CD4-positive, alpha-beta T cell (primary cell): ENCODE data around the gene CRYGS. TPM values are rescaled to one million over a fixed set of nuclear protein-coding genes. Genes with fewer than 3 reads are reported as not detected.

Source experiments
- ATAC-seq: fragments of 200-7000 bp; cut with Tn5 transposase; one replicate; pipeline ENCODE4 v1.10.0; 2022; ENCODE audit warnings: mild to moderate bottlenecking; ENCODE audit not compliant: poor library complexity
- CTCF ChIA-PET: fragments of 350-600 bp; sonication (Branson Sonifier 250); formaldehyde crosslinking; loops from one replicate; lab custom pipeline; 2021; ENCODE audit warnings: antibody characterized with exemption, inconsistent platforms; lab: Charles Lee
- POLR2A ChIA-PET: fragments of 350-600 bp; sonication (Branson Sonifier 250); formaldehyde crosslinking; loops from one replicate; lab custom pipeline; 2021; ENCODE audit warnings: antibody characterized with exemption, inconsistent platforms; lab: Charles Lee
- DNase-seq, 14 experiments: peaks; one replicate each; pipeline ENCODE4 v3.0.0-alpha.2; 2013 to 2020; ENCODE audit warnings: mixed read lengths in 2 of 14
- H3K27ac ChIP-seq, 2 donors: one replicate each; pipeline versions ENCODE4 v1.5.1 to v1.7.0; 2013; ENCODE audit warnings: low read length in 2 of 2, low read depth in 1 of 2, mild to moderate bottlenecking in 1 of 2
- H3K27me3 ChIP-seq, 2 experiments: 1 replicate in 1 of 2; 2 replicates in 1 of 2; pipeline versions ENCODE4 v1.6.1 to v1.7.0; 2013; ENCODE audit warnings: low read length in 2 of 2, control low read depth in 1 of 2, mild to moderate bottlenecking in 1 of 2, moderate library complexity in 1 of 2; ENCODE audit not compliant: insufficient read depth in 2 of 2, control insufficient read depth in 1 of 2
- H3K36me3 ChIP-seq: one replicate; pipeline ENCODE4 v1.6.1; 2013; ENCODE audit warnings: low read length, control low read depth; ENCODE audit not compliant: insufficient read depth
- H3K4me1 ChIP-seq: one replicate; pipeline ENCODE4 v1.6.1; 2013; ENCODE audit warnings: low read length, control low read depth; ENCODE audit not compliant: insufficient read depth
- H3K4me3 ChIP-seq: one replicate; pipeline ENCODE4 v1.5.1; 2013; ENCODE audit warnings: mild to moderate bottlenecking, low read length, moderate library complexity
- H3K9me3 ChIP-seq, 2 experiments: 1 replicate in 1 of 2; 2 replicates in 1 of 2; pipeline versions ENCODE4 v1.6.1 to v1.7.0; 2013; ENCODE audit warnings: low read length in 2 of 2, mild to moderate bottlenecking in 2 of 2, control low read depth in 1 of 2, moderate library complexity in 1 of 2; ENCODE audit not compliant: control insufficient read depth in 1 of 2, insufficient read depth in 1 of 2
- H3K27ac Mint-ChIP-seq: one replicate; pipeline ENCODE4 v1.8.0; 2020; ENCODE audit warnings: mixed read lengths
- H3K27me3 Mint-ChIP-seq: one replicate; pipeline ENCODE4 v1.8.0; 2021; ENCODE audit warnings: mixed read lengths
- H3K36me3 Mint-ChIP-seq: one replicate; pipeline ENCODE4 v1.8.0; 2021; ENCODE audit warnings: low read depth, mixed read lengths
- H3K4me1 Mint-ChIP-seq: one replicate; pipeline ENCODE4 v1.8.0; 2021; ENCODE audit warnings: low read depth, mixed read lengths
- H3K4me3 Mint-ChIP-seq: one replicate; pipeline ENCODE4 v1.8.0; 2020; ENCODE audit warnings: mild to moderate bottlenecking, mixed read lengths
- H3K9me3 Mint-ChIP-seq: one replicate; pipeline ENCODE4 v1.8.0; 2020; ENCODE audit warnings: mixed read lengths
- intact Hi-C, 2 experiments: fragments of 100-400 bp; cut with DNase I in 1 of 2; cut with micrococcal nuclease in 1 of 2; formaldehyde crosslinking; loops; one replicate each; pipeline versions ENCODE4 v1.15.1 to v1.9.0; 2023 to 2025; cut with DNase I, micrococcal nuclease
- total RNA-seq, 174 experiments: library from RNA in 2 of 174; stranded (reverse) in 2 of 174; gene quantifications; one replicate each; pipeline ENCODE4 v1.2.3 and lab custom pipeline; 2021 to 2026
- TF ChIP-seq, protein P1 (sequence below): fragments of 200-600 bp; IDR thresholded peaks from one replicate; pipeline ENCODE4 v1.8.0; 2022; ENCODE audit warnings: antibody characterized with exemption, mild to moderate bottlenecking

The CRYGS gene
- total RNA-seq, 2 experiments from 2014 or later, result 1.9 to 2.3 TPM

DNA sequence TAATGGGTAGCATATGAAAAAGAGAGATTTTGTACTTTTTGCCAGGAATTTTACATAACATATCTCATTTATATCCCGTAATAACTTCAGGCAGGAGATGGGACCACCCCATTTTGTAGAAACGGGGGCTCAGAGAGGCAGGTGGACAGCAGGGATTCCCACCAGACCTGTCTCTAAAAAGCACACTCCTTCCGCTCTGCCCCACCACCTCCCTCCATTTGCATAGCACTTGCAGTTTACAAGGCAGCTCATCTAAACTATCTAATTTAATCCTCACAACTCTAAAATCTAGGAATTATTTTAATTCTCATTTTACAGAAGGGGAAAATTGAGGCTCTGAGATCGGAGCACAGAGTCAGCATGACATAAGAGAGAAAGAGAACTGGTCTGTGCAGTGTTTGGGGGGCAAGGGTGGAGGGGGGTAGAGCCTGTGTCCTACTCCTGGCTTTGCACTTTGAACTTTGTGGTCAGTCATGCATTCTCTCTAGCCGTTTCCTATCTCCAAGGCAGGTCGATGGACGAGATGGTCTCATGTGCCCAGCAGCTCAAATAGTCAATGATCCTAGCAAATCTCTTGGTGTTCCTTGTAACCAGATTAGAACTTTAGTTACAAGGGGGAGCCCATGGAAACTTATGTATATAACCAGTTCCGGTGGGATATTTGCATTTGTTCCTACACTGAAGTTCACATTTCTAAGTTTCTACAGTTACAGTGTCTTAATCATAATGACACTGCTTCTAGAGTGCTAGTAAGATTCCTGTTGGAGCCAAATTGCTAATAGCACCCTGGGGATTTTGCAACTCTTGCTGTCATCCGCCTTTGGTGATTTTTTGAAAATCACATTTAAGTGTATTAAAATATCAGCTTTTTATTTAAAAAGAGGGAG is 18.6 kb downstream of the CRYGS start:
- Histone ChIP-seq H3K27ac (no peak overlapping the region), H3K36me3 (no peaks in the 10 kb centered on the region), H3K4me1 (peaks cover 24% of the 10 kb centered on the region), H3K4me3 (no peak overlapping the region), H3K27me3 (no peaks in the 10 kb centered on the region), H3K9me3 (no peaks in the 10 kb centered on the region)
- ChIA-PET POLR2A (no interaction called here), CTCF (no interaction called here)
- Mint-ChIP-seq H3K27me3 (no peaks in the 10 kb centered on the region), H3K9me3 (no peaks in the 10 kb centered on the region), H3K4me3 (no peak overlapping the region), H3K4me1 (peaks cover 40% of the 10 kb centered on the region), H3K36me3 (no peaks in the 10 kb centered on the region), H3K27ac (no peak overlapping the region)
- no peak for DNase-seq
- TF ChIP-seq, protein P1, sequence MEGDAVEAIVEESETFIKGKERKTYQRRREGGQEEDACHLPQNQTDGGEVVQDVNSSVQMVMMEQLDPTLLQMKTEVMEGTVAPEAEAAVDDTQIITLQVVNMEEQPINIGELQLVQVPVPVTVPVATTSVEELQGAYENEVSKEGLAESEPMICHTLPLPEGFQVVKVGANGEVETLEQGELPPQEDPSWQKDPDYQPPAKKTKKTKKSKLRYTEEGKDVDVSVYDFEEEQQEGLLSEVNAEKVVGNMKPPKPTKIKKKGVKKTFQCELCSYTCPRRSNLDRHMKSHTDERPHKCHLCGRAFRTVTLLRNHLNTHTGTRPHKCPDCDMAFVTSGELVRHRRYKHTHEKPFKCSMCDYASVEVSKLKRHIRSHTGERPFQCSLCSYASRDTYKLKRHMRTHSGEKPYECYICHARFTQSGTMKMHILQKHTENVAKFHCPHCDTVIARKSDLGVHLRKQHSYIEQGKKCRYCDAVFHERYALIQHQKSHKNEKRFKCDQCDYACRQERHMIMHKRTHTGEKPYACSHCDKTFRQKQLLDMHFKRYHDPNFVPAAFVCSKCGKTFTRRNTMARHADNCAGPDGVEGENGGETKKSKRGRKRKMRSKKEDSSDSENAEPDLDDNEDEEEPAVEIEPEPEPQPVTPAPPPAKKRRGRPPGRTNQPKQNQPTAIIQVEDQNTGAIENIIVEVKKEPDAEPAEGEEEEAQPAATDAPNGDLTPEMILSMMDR, result no peak
- no peak for ATAC-seq
- intact Hi-C loops, result no loop called here

DNA sequence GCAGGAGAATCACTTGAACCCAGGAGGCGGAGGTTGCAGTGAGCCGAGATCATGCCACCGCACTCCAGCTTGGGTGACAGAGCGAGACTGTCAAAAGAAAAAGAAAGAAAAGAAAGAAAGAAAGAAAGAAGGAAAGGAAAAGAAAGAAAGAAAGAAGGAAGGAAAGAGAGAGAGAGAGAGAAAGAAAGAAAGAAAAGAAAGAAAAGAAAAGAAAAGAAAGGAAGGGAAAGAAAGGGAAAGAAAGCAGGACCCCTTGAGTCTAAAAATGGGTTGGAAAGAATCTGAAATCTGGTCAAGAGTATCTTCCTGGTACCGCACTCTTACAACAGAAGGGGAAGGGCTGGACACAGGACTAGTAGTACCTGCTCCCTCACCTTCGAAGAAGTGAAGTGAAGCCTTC is 19.6 kb downstream of the CRYGS start:
- Mint-ChIP-seq H3K36me3 (no peaks in the 10 kb centered on the region), H3K27ac (no peak overlapping the region), H3K4me1 (peaks cover 42% of the 10 kb centered on the region), H3K4me3 (no peak overlapping the region), H3K9me3 (no peaks in the 10 kb centered on the region), H3K27me3 (no peaks in the 10 kb centered on the region)
- Histone ChIP-seq H3K9me3 (no peaks in the 10 kb centered on the region), H3K4me1 (peaks cover 28% of the 10 kb centered on the region), H3K27ac (no peak overlapping the region), H3K27me3 (no peaks in the 10 kb centered on the region), H3K4me3 (no peak overlapping the region), H3K36me3 (no peaks in the 10 kb centered on the region)
- intact Hi-C loops, result no loop called here
- CTCF ChIA-PET, result no interaction called here
- ATAC-seq (no peak), DNase-seq (no peak)
- POLR2A ChIA-PET, result no interaction called here
- TF ChIP-seq, protein P1, result no peak

DNA sequence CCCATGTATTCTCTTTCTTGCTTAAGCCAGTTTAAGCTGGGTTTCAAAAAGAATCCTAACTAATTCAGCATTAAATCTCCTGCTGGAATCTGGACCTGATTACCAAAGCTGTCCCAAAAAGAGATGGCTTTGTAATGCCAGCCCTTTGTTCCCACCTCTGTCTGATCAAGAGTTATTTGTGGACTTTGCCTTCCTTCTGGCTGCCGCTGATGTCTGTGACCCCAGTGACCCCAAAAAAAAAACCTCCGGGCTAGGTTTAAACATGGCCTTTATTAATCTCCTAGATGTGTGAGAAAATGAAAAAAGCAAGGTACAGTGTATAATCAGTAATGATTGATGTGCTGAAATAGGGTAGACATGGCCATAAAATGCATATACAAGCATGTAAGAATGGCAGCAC is 20.7 kb downstream of the CRYGS start:
- no peaks in the 10 kb centered on the region for H3K27me3 ChIP-seq
- no peak overlapping the region for H3K4me3 Mint-ChIP-seq
- peaks cover 31% of the 10 kb centered on the region for H3K4me1 ChIP-seq
- H3K36me3 Mint-ChIP-seq, result no peaks in the 10 kb centered on the region
- H3K27ac ChIP-seq, result no peak overlapping the region
- intact Hi-C loops, result no loop called here
- H3K27me3 Mint-ChIP-seq, result no peaks in the 10 kb centered on the region
- H3K36me3 ChIP-seq, result no peaks in the 10 kb centered on the region
- ATAC-seq, result no peak
- peaks cover 41% of the 10 kb centered on the region for H3K4me1 Mint-ChIP-seq
- TF ChIP-seq, protein P1, result no peak
- DNase-seq, result no peak
- H3K4me3 ChIP-seq, result no peak overlapping the region
- H3K9me3 ChIP-seq, result no peaks in the 10 kb centered on the region
- no peaks in the 10 kb centered on the region for H3K9me3 Mint-ChIP-seq
- POLR2A ChIA-PET, result no interaction called here
- CTCF ChIA-PET, result no interaction called here
- H3K27ac Mint-ChIP-seq, result no peak overlapping the region
